Calu3 (cell line): ENCODE results near the gene TPBGL. TPM values are rescaled to one million over a fixed set of nuclear protein-coding genes. Genes with fewer than 3 reads are reported as not detected.

Experiments
- BruUV-seq: library from RNA; stranded (reverse); fragments of 400-500 nt; replicated peaks from 2 replicates; lab custom pipeline; 2021; lab: Mats Ljungman, UMichigan
- CTCF ChIA-PET: fragments of 300-600 bp; sonication (Branson Sonifier 250); formaldehyde crosslinking; loops from one replicate; lab custom pipeline; 2022; ENCODE audit warnings: antibody characterized with exemption; lab: Charles Lee
- DNase-seq: peaks from one replicate; pipeline ENCODE4 v3.0.0; 2022
- H3K27ac Mint-ChIP-seq: one replicate; pipeline ENCODE4 v1.8.0; 2022; ENCODE audit warnings: mixed read lengths; ENCODE audit not compliant: unreplicated experiment
- H3K27me3 Mint-ChIP-seq: one replicate; pipeline ENCODE4 v1.8.0; 2022; ENCODE audit warnings: mixed read lengths; ENCODE audit not compliant: unreplicated experiment
- H3K36me3 Mint-ChIP-seq: one replicate; pipeline ENCODE4 v1.8.0; 2022; ENCODE audit warnings: mild to moderate bottlenecking, moderate library complexity, mixed read lengths; ENCODE audit not compliant: insufficient read depth, unreplicated experiment
- H3K4me1 Mint-ChIP-seq: one replicate; pipeline ENCODE4 v1.8.0; 2022; ENCODE audit warnings: mild to moderate bottlenecking, low read depth, mixed read lengths; ENCODE audit not compliant: unreplicated experiment
- H3K4me3 Mint-ChIP-seq: one replicate; pipeline ENCODE4 v1.8.0; 2022; ENCODE audit warnings: mild to moderate bottlenecking, low read depth, moderate library complexity, mixed read lengths; ENCODE audit not compliant: unreplicated experiment
- H3K9me3 Mint-ChIP-seq: one replicate; pipeline ENCODE4 v1.8.0; 2022; ENCODE audit warnings: low read depth, mixed read lengths; ENCODE audit not compliant: unreplicated experiment
- intact Hi-C: fragments of 100-400 bp; cut with micrococcal nuclease; formaldehyde crosslinking; loops from one replicate; pipeline ENCODE4 v1.10.0; 2022; ENCODE audit not compliant: unreplicated experiment
- total RNA-seq: library from RNA; stranded (reverse); gene quantifications from 2 replicates; pipeline ENCODE4 v1.2.3, GENCODE V29; 2022
- TF ChIP-seq, protein P1 (sequence below): fragments of 200-600 bp; IDR thresholded peaks from one replicate; pipeline ENCODE4 v1.8.0; 2022; ENCODE audit warnings: antibody characterized with exemption; ENCODE audit not compliant: unreplicated experiment

TPBGL gene
- total RNA-seq, 1 experiment from 2014 or later, result not detected

GRCh38 chr11:75239531-75240290 is 863 bp upstream of the TPBGL start:
- Mint-ChIP-seq H3K9me3 (no peaks in the 10 kb centered on the region), H3K4me1 (no peaks in the 10 kb centered on the region), H3K27ac (no peak overlapping the region), H3K4me3 (peak overlapping the region; percentile 66), H3K36me3 (peaks cover 9% of the 10 kb centered on the region), H3K27me3 (peaks cover 85% of the 10 kb centered on the region)
- intact Hi-C loops, result no loop called here
- TF ChIP-seq, protein P1, sequence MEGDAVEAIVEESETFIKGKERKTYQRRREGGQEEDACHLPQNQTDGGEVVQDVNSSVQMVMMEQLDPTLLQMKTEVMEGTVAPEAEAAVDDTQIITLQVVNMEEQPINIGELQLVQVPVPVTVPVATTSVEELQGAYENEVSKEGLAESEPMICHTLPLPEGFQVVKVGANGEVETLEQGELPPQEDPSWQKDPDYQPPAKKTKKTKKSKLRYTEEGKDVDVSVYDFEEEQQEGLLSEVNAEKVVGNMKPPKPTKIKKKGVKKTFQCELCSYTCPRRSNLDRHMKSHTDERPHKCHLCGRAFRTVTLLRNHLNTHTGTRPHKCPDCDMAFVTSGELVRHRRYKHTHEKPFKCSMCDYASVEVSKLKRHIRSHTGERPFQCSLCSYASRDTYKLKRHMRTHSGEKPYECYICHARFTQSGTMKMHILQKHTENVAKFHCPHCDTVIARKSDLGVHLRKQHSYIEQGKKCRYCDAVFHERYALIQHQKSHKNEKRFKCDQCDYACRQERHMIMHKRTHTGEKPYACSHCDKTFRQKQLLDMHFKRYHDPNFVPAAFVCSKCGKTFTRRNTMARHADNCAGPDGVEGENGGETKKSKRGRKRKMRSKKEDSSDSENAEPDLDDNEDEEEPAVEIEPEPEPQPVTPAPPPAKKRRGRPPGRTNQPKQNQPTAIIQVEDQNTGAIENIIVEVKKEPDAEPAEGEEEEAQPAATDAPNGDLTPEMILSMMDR, result no peak
- CTCF ChIA-PET, result interaction anchor here (1.1 kb wide), 1 partner anchor 9 kb away, joined by 4 read pairs; no protein-coding TSS in a partner anchor
- BruUV-seq, result no TSS peak
- no peak for DNase-seq

- Mint-ChIP-seq H3K27ac (no peak overlapping the region), H3K36me3 (peaks cover 9% of the 10 kb centered on the region), H3K9me3 (no peaks in the 10 kb centered on the region), H3K4me1 (no peaks in the 10 kb centered on the region), H3K4me3 (peak overlapping the region; percentile 66), H3K27me3 (peaks cover 90% of the 10 kb centered on the region)
- DNase-seq, result peak; percentile 93
- TF ChIP-seq, protein P1, result peak; percentile 93
- intact Hi-C loops, result no loop called here
- CTCF ChIA-PET, result interaction anchor here (0.6 to 1.4 kb wide), 6 partner anchors 27 to 218 kb away, joined by 3 to 5 read pairs (median 4); partner anchors contain the start of gene SLCO2B1
- BruUV-seq, result no TSS peak
Observed at GRCh38 chr11:75241036-75241905, 697 bp downstream of the TPBGL start.

DNA sequence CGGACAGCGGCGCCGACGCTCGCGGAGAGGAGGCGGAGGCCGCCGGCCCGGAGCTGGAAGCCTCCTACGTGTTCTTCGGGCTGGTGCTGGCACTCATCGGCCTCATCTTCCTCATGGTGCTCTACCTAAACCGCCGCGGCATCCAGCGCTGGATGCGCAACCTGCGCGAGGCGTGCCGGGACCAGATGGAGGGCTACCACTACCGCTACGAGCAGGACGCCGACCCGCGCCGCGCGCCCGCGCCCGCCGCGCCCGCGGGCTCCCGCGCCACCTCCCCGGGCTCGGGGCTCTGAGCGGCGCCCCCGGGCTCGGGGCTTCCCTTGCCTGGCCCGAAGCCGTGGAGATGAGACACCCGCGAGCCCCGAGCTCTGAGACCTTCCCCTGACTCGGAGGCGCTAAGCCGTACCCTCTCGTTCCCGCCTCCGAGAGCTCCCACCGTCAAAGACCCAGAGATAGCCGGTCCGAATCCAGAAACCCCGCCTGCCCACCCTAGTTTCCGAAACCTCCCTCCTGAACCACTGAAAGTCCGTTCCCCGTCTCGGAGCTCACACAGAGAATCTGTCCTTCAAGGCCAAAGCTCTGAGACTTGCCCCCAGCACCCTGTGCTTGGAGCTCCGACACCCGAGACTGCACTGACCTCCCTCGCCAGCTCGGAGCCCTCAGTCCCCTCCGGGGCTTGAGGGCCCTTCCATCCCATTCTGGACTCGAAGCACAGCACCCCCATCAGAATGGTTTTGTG is 1.5 kb downstream of the TPBGL start:
- Mint-ChIP-seq H3K4me1 (no peaks in the 10 kb centered on the region), H3K27ac (no peak overlapping the region), H3K9me3 (no peaks in the 10 kb centered on the region), H3K36me3 (peaks cover 9% of the 10 kb centered on the region), H3K4me3 (peak overlapping the region; percentile 66), H3K27me3 (peaks cover 90% of the 10 kb centered on the region)
- TF ChIP-seq, protein P1, result no peak
- CTCF ChIA-PET, result interaction anchor here (0.5 to 1.4 kb wide), 4 partner anchors 92 to 102 kb away, joined by 3 to 5 read pairs (median 4); partner anchors contain the start of gene SLCO2B1
- BruUV-seq, result no TSS peak
- DNase-seq, result no peak
- intact Hi-C loops, result no loop called here
